HG03354 (cell line): ENCODE data around the gene NDUFAF3.

ENCODE experiments used
- ATAC-seq: cut with Tn5 transposase; IDR thresholded peaks from one replicate; pipeline ENCODE4 v1.9.1; 2021; ENCODE audit warnings: mild to moderate bottlenecking; ENCODE audit not compliant: unreplicated experiment, poor library complexity, severe bottlenecking

The NDUFAF3 gene

DNA sequence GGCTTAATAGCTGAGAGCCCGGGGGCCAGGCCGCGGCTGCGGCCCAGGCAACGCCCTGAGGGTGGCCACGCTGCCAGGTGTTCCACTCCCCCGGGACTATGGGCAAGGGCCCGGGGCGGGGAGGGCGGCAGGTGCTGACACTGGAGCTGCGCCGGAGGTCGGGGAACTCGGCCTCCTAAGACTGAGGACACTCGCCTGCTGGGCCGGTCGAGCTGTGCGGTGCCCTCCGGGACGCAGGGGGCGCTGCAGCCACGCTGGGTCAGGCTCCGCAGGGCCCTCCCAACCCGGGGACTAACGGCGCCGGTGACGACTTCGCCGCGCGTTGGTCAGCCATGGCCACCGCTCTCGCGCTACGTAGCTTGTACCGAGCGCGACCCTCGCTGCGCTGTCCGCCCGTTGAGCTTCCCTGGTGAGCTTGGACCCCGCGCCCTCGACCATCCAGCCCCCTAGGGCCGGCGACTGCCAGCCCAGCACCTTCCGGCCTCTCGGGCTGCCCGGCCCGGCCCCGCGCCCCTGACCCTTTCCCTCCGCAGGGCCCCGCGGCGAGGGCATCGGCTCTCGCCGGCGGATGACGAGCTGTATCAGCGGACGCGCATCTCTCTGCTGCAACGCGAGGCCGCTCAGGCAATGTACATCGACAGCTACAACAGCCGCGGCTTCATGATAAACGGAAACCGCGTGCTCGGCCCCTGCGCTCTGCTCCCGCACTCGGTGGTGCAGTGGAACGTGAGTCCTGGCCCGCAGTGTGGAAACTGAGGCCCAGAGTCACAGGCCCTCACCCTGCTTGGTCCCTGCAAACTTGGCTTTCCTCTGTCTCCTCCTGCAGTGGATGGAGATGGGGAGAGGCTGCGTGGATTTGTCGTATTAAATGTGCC lies at the start of gene NDUFAF3:
Gene NDUFAF3, plus strand, starts transcription at position 309 of the 875 bp plus-strand sequence. Its CDS starts 24 bp downstream, at position 333.
- ATAC-seq: peak; percentile 67

- no peak for ATAC-seq
Observed at GRCh38 chr3:48974076-48974864, 47.7 kb upstream of the NDUFAF3 start.

- ATAC-seq: no peak
Observed at GRCh38 chr3:48979451-48979850, 42.5 kb upstream of the NDUFAF3 start.

DNA sequence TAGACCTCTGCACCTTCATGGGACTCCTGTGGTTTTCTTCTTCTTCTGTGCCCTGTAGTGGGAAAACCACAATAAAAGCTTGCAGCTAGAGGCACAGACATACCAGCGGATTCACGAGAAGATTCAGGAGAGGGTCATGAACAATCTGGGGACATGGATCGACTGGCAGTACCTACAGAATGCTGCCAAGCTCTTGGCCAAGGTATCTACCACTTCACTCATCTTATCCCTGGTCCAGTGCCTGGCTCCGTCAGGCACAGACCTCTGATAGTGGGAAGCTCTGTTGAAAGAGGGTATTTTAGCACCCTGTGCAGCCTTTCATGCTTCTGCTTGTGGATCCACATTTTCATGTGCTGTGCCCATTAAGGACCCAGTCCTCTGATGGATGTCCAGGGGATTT lies 41.6 kb upstream of the NDUFAF3 start:
- ATAC-seq: no peak

DNA sequence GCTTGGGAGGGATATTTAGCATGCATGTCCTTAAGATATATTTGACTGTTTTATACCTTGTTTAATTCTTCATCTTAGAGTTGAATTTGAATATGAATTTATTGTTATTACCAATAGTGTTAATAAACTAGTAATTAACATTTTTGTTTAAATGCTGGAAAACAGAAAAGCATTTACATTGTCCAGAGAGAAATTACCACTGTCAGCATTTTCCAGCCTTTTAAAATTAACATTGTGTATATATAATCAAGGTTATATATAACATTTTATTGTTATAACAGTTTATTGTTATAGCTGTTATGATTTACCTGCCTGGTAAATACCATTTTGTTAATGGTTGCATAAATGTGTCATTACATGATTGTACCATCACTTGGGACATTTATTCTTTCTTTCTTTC lies 39.9 kb upstream of the NDUFAF3 start:
- no peak for ATAC-seq

GRCh38 chr3:48982686-48983085 lies 39.2 kb upstream of the NDUFAF3 start:
- ATAC-seq: no peak

GRCh38 chr3:48983096-48983495 lies 38.8 kb upstream of the NDUFAF3 start:
- no peak for ATAC-seq

DNA sequence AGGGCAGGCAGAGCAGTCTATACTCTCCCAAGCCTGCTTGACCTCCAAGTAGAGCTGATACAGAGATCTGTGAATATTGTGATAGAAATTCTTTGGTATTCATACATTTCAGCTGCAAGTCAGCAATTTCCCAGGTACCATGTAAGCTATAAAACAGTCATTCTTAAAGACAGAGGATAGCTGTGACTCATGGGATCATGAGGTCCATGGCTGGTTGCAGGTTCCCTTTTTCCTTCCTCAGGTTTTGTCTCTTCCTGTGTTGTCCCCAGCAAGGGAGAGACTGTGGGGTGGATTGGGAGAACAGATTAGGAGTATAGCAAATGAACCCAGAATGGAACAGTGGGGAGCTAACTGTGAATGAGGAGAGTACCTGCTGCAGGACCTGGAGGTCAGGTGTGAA lies 37.3 kb upstream of the NDUFAF3 start:
- ATAC-seq: no peak

DNA sequence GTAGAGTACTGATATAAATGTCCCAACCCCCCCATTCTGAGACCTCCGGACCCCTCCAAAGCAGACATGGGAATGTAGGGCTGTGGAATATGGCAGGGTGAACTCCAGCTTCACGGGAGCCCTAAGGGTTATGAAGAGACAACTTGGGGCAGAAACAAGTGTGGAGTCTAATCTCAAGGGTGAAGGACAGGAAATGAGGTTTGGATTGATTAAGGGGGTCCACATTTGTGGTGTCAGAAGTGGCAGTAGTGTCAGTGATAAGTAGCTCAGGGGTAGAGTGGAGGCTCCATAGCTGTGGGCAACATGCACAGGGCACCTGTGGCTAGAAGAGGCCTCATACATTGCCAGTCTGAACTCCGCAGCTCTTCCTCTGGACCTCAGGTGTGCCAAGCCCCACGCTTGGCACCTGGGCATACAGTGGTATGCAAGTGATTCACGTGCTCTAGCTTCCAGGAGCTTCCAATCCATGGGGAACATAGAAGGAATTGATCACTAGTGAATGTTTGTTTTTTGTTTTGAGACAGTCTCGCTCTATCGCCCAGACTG lies 36.0 kb upstream of the NDUFAF3 start:
- ATAC-seq: no peak

DNA sequence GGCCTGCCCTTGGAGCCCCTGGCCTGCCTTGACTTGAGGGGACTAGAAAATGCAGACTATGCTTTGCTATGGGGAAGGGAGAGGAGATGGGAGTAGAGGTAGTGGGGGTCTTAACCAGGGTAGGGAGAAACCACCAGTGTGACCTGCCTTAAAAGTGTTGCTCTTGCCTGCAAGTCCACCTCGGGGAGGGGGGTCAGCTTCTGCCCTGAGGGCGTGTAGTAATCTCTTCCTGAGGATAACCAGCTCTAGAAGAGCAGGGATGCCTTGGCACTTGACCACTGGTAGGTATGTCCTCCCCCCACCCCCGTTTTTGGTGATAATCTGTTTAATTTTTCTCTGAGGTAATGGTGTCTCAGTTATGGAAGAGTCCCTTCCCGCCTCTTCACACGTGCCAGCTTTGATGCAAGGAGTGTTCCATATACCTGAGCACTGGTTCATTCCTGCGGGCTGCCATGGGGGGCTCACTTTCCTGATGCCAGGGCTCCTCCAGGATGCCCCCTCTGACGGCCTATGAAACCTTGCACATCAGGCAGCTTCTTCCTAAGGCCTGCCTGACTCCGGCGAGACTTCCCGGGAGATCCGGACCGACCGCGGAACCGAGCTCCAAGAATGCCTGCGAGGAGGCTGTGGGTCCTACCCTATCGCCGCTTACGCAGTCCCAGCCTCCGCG lies 32.7 kb upstream of the NDUFAF3 start:
- ATAC-seq: no peak

DNA sequence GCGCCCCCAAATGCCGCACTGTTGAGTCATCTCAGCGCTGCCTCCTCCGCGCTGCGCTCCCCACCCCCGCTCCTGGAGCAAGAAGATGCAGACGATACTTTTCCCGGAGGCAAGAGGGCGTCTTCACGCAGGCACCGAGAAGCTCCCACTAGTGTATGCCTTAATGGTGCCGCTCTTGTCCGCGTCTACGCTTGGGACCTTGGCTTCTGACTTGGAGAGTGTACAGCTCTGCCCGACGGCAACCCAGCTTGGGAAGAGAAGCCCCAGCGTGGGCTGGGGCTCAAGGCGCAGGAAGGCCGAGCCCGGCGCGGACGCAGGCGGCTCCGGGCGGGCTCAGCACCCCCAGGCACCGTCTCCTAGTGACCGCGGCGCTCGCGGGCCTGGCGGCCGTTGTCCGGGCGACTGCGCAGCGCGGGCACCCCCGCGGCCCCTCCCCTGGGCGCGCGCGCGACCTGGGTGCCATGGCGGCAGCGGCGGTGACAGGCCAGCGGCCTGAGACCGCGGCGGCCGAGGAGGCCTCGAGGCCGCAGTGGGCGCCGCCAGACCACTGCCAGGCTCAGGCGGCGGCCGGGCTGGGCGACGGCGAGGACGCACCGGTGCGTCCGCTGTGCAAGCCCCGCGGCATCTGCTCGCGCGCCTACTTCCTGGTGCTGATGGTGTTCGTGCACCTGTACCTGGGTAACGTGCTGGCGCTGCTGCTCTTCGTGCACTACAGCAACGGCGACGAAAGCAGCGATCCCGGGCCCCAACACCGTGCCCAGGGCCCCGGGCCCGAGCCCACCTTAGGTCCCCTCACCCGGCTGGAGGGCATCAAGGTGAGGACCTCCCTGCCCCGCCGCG lies 31.9 kb upstream of the NDUFAF3 start, which contains the start of gene P4HTM:
Gene P4HTM, plus strand, starts transcription at position 446 of the 840 bp plus-strand sequence. Its CDS starts 16 bp downstream, at position 462.
- peak; percentile 65 for ATAC-seq

- peak; percentile 24 for ATAC-seq
Observed at GRCh38 chr3:48990636-48991469, 31.1 kb upstream of the NDUFAF3 start.

GRCh38 chr3:48991851-48992545 lies 29.9 kb upstream of the NDUFAF3 start:
- no peak for ATAC-seq

DNA sequence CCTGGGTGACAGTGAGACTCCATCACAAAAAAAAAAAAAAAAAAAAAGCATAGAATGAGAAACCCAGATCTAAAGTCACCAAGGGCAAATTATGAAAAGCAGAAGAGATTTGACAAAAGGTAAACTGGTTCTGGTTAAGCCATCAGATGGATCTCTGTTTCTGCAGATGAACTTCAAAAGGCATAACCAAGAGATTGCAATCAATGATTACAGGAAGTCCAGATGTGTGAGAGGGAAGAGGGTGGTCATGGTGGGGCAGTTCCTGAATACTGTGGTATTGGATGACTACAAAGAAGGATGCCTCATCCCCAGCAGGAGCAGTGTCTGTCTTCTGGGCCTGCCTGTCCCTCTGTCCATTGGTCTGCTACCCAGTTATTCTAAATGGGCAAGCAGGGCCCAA lies 28.1 kb upstream of the NDUFAF3 start:
- no peak for ATAC-seq

- ATAC-seq: no peak
Observed at GRCh38 chr3:48996640-48997039, 25.3 kb upstream of the NDUFAF3 start.

- no peak for ATAC-seq
Observed at GRCh38 chr3:48997102-48997635, 24.8 kb upstream of the NDUFAF3 start.
